Fibroblast of lung (primary cell): ENCODE measurements around the gene DPP10. TPM values are rescaled to one million over a fixed set of nuclear protein-coding genes. Genes with fewer than 3 reads are reported as not detected.

Source experiments
- DNase-seq, 2 donors: peaks; one replicate each; pipeline versions ENCODE4 v3.0.0 to v3.0.0-alpha.2; 2010; ENCODE audit warnings: low read depth in 2 of 2
- H2AFZ ChIP-seq: 2 replicates; pipeline ENCODE4 v1.5.1; 2012; ENCODE audit warnings: low read length, control low read depth, inconsistent platforms
- H3K27ac ChIP-seq: 2 replicates; pipeline ENCODE4 v1.5.1; 2011; ENCODE audit warnings: low read length, control low read depth; ENCODE audit not compliant: insufficient read depth
- H3K27me3 ChIP-seq: 2 replicates; pipeline ENCODE4 v1.5.1; 2011; ENCODE audit warnings: mild to moderate bottlenecking, low read length; ENCODE audit not compliant: control insufficient read depth, insufficient read depth
- H3K36me3 ChIP-seq: 2 replicates; pipeline ENCODE4 v1.5.1; 2011; ENCODE audit warnings: low read length; ENCODE audit not compliant: control insufficient read depth, insufficient read depth
- H3K4me1 ChIP-seq: 2 replicates; pipeline ENCODE4 v1.5.1; 2011; ENCODE audit warnings: low read length; ENCODE audit not compliant: control insufficient read depth, insufficient read depth; ENCODE audit errors: extremely low read depth
- H3K4me2 ChIP-seq: 2 replicates; pipeline ENCODE4 v1.5.1; 2011; ENCODE audit warnings: low read length, control low read depth; ENCODE audit not compliant: insufficient read depth; ENCODE audit errors: extremely low read depth
- H3K4me3 ChIP-seq, 4 experiments: fragments of 200-600 bp in 1 of 4; sonication (generic) in 1 of 4; replicated peaks in 1 of 4; 2 replicates each; pipeline ENCODE4 v1.5.1; 2011 to 2016; ENCODE audit warnings: low read length in 4 of 4, low read depth in 3 of 4, mild to moderate bottlenecking in 3 of 4, control low read depth in 2 of 4, inconsistent platforms in 1 of 4, mixed read lengths in 1 of 4; ENCODE audit not compliant: insufficient read depth in 1 of 4; ENCODE audit errors: control extremely low read depth in 1 of 4
- H3K79me2 ChIP-seq: 2 replicates; pipeline ENCODE4 v1.5.1; 2012; ENCODE audit warnings: mild to moderate bottlenecking, low read length, inconsistent platforms; ENCODE audit not compliant: control insufficient read depth, insufficient read depth
- H3K9ac ChIP-seq: 2 replicates; pipeline ENCODE4 v1.5.1; 2011; ENCODE audit warnings: mild to moderate bottlenecking, low read length, control low read depth; ENCODE audit not compliant: insufficient read depth
- H3K9me3 ChIP-seq: 2 replicates; pipeline ENCODE4 v1.5.1; 2012; ENCODE audit warnings: low read depth, low read length; ENCODE audit not compliant: control insufficient read depth, insufficient read depth
- H4K20me1 ChIP-seq: 2 replicates; pipeline ENCODE4 v1.5.1; 2011; ENCODE audit warnings: low read length; ENCODE audit not compliant: control insufficient read depth, insufficient read depth; ENCODE audit errors: extremely low read depth
- CTCF ChIP-seq, 2 donors: IDR thresholded peaks in 1 of 2; conservative IDR thresholded peaks in 1 of 2; 1 replicate in 1 of 2; 2 replicates in 1 of 2; pipeline ENCODE4 v1.5.1; 2011 to 2012; ENCODE audit warnings: low read length in 2 of 2, control low read depth in 1 of 2, inconsistent platforms in 1 of 2, low read depth in 1 of 2, mild to moderate bottlenecking in 1 of 2
- EZH2 ChIP-seq: IDR thresholded peaks from 2 replicates; pipeline ENCODE4 v1.5.1; 2012; ENCODE audit warnings: low read length, control low read depth, mild to moderate bottlenecking; ENCODE audit errors: missing control alignments
- polyA plus RNA-seq, 2 donors: library from polyadenylated mRNA; depleted of rRNA in 1 of 2; stranded (reverse) in 1 of 2; unstranded in 1 of 2; fragments of >200 nt; gene quantifications; 2 replicates each; pipeline ENCODE4 v1.2.1, GENCODE V29; 2011 to 2012; ENCODE audit warnings: missing spikeins in 1 of 2
- total RNA-seq: library from RNA; depleted of rRNA; stranded (reverse); fragments of >200 nt; gene quantifications from 2 replicates; pipeline ENCODE4 v1.2.1, GENCODE V29; 2014

Gene DPP10
- total and polyA plus RNA-seq, 2 donors (not counting 1 experiment from before 2014, with no cell fraction given): not detected

DNA sequence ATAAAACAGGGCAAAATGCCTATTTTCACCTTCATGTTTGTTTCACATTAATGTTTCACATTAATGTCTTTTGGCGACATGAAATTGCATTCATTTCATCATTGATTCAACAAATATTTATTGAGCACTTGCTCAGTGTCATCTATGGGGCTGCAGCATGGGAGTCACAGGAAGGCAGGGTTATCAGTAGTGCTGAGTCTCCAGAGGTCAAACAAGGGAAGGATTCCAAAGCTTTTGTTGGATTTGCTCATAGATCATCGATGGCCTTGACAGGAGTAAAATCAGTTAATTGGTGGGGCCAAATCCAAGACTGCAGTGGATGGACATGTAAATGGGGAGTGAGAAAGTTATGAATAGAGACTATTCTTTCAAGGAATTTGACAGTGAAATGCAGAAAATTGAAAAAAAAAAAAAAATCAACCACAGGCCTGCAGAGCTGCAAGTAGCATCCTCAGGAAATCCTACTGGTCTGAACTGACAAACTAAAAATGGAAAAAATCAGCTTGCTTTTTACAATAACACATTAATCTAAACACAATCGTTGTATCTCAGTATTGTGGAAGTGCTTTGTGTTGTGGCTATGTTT, 1290.8 kb downstream of the DPP10 start:
- Histone ChIP-seq H4K20me1 (no peaks in the 10 kb centered on the region), H3K27me3 (no peaks in the 10 kb centered on the region), H3K36me3 (no peaks in the 10 kb centered on the region), H3K4me3 (no peak overlapping the region), H2AFZ (no peak overlapping the region), H3K4me1 (no peaks in the 10 kb centered on the region), H3K79me2 (no peaks in the 10 kb centered on the region), H3K27ac (no peak overlapping the region), H3K9me3 (no peaks in the 10 kb centered on the region), H3K9ac (no peak overlapping the region), H3K4me2 (no peak overlapping the region)
- no peak for DNase-seq
- TF ChIP-seq EZH2: no peak
- no peak for TF ChIP-seq CTCF (conservative IDR thresholded peaks at IDR 0.05 in 1 of 2, IDR thresholded peaks at IDR 0.05 in 1 of 2; ENCODE audit: low read depth in 1 of 2, low read length in 2 of 2)

GRCh38 chr2:115738111-115738510, 1295.7 kb downstream of the DPP10 start:
- Histone ChIP-seq H3K4me1 (no peaks in the 10 kb centered on the region), H4K20me1 (no peaks in the 10 kb centered on the region), H3K4me3 (no peak overlapping the region), H3K4me2 (no peak overlapping the region), H3K9ac (no peak overlapping the region), H3K27me3 (no peaks in the 10 kb centered on the region), H2AFZ (no peak overlapping the region), H3K36me3 (no peaks in the 10 kb centered on the region), H3K9me3 (no peaks in the 10 kb centered on the region), H3K79me2 (no peaks in the 10 kb centered on the region), H3K27ac (no peak overlapping the region)
- TF ChIP-seq CTCF (conservative IDR thresholded peaks at IDR 0.05 in 1 of 2, IDR thresholded peaks at IDR 0.05 in 1 of 2; ENCODE audit: low read depth in 1 of 2, low read length in 2 of 2) (no peak), EZH2 (no peak)
- DNase-seq: no peak

- Histone ChIP-seq H3K9me3 (no peaks in the 10 kb centered on the region), H3K9ac (no peak overlapping the region), H3K4me1 (no peaks in the 10 kb centered on the region), H3K4me2 (no peak overlapping the region), H2AFZ (no peak overlapping the region), H3K27ac (no peak overlapping the region), H3K27me3 (no peaks in the 10 kb centered on the region), H3K36me3 (no peaks in the 10 kb centered on the region), H4K20me1 (no peaks in the 10 kb centered on the region), H3K79me2 (no peaks in the 10 kb centered on the region), H3K4me3 (no peak overlapping the region)
- TF ChIP-seq CTCF (conservative IDR thresholded peaks at IDR 0.05 in 1 of 2, IDR thresholded peaks at IDR 0.05 in 1 of 2; ENCODE audit: low read depth in 1 of 2, low read length in 2 of 2) (no peak), EZH2 (no peak)
- DNase-seq: no peak
Measured at GRCh38 chr2:115739574-115739973, 1297.1 kb downstream of the DPP10 start.
